Neural crest cell (in vitro differentiated cells): ENCODE data around the gene DCTN2. TPM values are rescaled to one million over a fixed set of nuclear protein-coding genes. Genes with fewer than 3 reads are reported as not detected.

Experiments
- DNase-seq: peaks from one replicate; pipeline ENCODE4 v3.0.0; 2021; ENCODE audit warnings: low read depth, mixed read lengths, low spot score
- H3K27ac Mint-ChIP-seq: one replicate; pipeline ENCODE4 v1.8.0; 2021; ENCODE audit warnings: mild to moderate bottlenecking, mixed read lengths; ENCODE audit not compliant: unreplicated experiment
- H3K27me3 Mint-ChIP-seq: 2 replicates; pipeline ENCODE4 v1.8.0; 2021; ENCODE audit warnings: low read depth, mild to moderate bottlenecking, mixed read lengths
- H3K36me3 Mint-ChIP-seq: 2 replicates; pipeline ENCODE4 v1.8.0; 2021; ENCODE audit warnings: low read depth, mild to moderate bottlenecking, mixed read lengths
- H3K4me1 Mint-ChIP-seq: 2 replicates; pipeline ENCODE4 v1.8.0; 2021; ENCODE audit warnings: mixed read lengths
- H3K4me3 Mint-ChIP-seq: one replicate; pipeline ENCODE4 v1.8.0; 2021; ENCODE audit warnings: mild to moderate bottlenecking, mixed read lengths
- H3K9me3 Mint-ChIP-seq: 2 replicates; pipeline ENCODE4 v1.8.0; 2021; ENCODE audit warnings: mixed read lengths
- CTCF ChIP-seq: fragments of 200-600 bp; sonication (generic); conservative IDR thresholded peaks from 2 replicates; pipeline ENCODE4 v1.5.0; 2021; ENCODE audit warnings: antibody characterized with exemption, mild to moderate bottlenecking
- long read RNA-seq: library from polyadenylated mRNA; unstranded; transcript quantifications from one replicate; pipeline ENCODE4 v2.0.0, GENCODE V29; 2020
- total RNA-seq: library from RNA; stranded (reverse); gene quantifications from 2 replicates; pipeline ENCODE4 v1.2.1, GENCODE V29; 2021

The DCTN2 gene
- total RNA-seq, result 133 and 138 TPM in 2 replicates
- long read RNA-seq, transcript DCTN2-209 (14 exons, 2,061 nt), result major isoform, 469 of 592 reads
- long read RNA-seq, partial matches to known transcripts, result 14 of 592 reads
- long read RNA-seq, other reads (novel, unspliced or antisense), result 106 of 592 reads

GRCh38 chr12:57546438-57547287, at the start of gene DCTN2:
Gene DCTN2, minus strand, starts transcription at chr12:57547192. Its CDS starts 129 bp downstream, at chr12:57547063.
- no peaks in the 10 kb centered on the region for H3K9me3 Mint-ChIP-seq
- TF ChIP-seq CTCF, result peak; percentile 18
- H3K4me1 Mint-ChIP-seq, result peaks cover 29% of the 10 kb centered on the region
- DNase-seq, result peak; percentile 86
- H3K27me3 Mint-ChIP-seq, result peaks cover 45% of the 10 kb centered on the region
- H3K36me3 Mint-ChIP-seq, result no peaks in the 10 kb centered on the region
- H3K27ac Mint-ChIP-seq, result peak within 1 kb of the TSS; percentile 99
- H3K4me3 Mint-ChIP-seq, result peak within 1 kb of the TSS; percentile 99

DNA sequence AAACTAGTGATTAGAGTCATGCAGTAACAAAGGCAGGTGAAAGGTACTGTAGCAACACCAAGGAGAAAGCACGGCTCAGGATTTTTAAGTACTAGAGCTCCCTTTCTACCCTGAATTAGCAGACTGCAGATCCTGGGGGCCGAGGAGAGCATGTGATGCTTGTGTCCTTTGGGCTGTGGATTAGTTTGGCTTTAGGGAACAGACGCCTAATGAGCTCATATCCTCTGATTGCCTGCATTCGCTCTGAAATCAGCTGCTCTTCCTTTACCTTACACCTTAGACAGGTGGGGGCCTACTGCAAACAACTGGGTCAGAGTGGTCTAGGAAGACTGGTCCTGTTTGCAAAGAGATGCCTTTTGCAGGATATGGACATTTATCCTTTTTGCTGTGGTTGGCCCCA, 46.2 kb upstream of the DCTN2 start:
- H3K4me1 Mint-ChIP-seq, result peaks cover 18% of the 10 kb centered on the region
- H3K4me3 Mint-ChIP-seq, result no peak overlapping the region
- no peaks in the 10 kb centered on the region for H3K9me3 Mint-ChIP-seq
- peaks cover 16% of the 10 kb centered on the region for H3K27me3 Mint-ChIP-seq
- no peak for DNase-seq
- TF ChIP-seq CTCF, result no peak
- H3K27ac Mint-ChIP-seq, result no peak overlapping the region
- H3K36me3 Mint-ChIP-seq, result peaks cover 2% of the 10 kb centered on the region

DNA sequence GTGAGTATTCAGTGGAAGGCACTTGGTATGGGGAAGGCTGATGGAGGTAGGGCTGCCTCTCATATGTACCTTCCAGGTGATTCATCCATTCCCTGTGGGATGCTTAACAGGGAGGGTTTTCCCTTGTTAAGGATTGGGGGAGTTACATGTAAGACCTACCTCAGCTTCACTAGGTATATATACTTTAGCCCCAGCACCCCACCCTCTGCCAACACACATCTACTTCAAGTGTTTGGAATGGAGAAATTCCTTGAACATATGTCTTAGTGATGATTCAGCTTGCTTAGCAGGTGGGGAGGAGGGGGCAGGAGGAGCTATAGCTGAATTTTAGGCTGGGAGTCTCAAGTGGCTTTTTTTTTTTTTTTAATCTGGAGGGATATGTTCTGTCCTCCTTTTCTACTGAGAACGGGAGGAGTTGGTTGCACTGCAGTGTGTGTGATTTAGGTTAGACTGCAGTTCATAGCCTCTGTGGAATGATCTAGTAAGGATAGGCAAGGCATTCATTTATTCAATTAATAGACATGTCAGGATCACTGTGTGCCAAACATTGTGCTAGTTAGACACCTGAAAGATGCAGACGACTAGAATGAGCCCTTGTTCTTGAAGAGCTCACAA, 45.7 kb upstream of the DCTN2 start:
- Mint-ChIP-seq H3K4me3 (peak overlapping the region; percentile 93), H3K27ac (no peak overlapping the region), H3K36me3 (peaks cover 2% of the 10 kb centered on the region), H3K4me1 (peaks cover 18% of the 10 kb centered on the region), H3K9me3 (no peaks in the 10 kb centered on the region), H3K27me3 (peaks cover 16% of the 10 kb centered on the region)
- no peak for TF ChIP-seq CTCF
- no peak for DNase-seq

DNA sequence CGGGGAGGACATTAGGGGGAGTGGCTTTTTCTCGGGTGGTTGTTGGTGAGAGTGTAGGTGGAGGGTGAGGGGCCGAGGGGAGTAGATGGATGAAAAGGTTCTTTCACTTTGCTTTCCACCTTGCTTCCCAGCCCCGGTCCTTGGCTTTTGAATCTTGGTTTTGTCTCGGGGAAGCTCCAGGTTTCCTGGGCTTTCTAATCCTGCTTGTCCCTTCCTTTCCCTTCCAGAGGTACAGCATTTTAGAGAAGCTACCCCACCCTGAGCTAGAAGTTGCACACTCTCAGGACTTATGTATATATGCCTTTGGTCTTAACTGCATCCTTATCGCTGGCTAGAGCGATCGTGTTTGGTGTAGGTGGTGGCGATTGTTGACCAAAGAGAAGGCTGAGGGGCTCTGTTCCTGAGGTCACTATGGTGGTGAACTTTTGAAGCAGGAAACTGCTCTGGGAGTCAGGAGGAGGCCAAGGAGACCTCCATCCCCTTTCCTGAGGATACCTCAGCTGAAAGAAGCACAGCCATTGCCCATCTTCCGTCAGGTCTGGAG, 44.9 kb upstream of the DCTN2 start:
- TF ChIP-seq CTCF, result no peak
- H3K36me3 Mint-ChIP-seq, result peaks cover 2% of the 10 kb centered on the region
- peaks cover 18% of the 10 kb centered on the region for H3K4me1 Mint-ChIP-seq
- H3K27me3 Mint-ChIP-seq, result peaks cover 16% of the 10 kb centered on the region
- H3K27ac Mint-ChIP-seq, result no peak overlapping the region
- peak overlapping the region; percentile 93 for H3K4me3 Mint-ChIP-seq
- no peaks in the 10 kb centered on the region for H3K9me3 Mint-ChIP-seq
- DNase-seq, result no peak

DNA sequence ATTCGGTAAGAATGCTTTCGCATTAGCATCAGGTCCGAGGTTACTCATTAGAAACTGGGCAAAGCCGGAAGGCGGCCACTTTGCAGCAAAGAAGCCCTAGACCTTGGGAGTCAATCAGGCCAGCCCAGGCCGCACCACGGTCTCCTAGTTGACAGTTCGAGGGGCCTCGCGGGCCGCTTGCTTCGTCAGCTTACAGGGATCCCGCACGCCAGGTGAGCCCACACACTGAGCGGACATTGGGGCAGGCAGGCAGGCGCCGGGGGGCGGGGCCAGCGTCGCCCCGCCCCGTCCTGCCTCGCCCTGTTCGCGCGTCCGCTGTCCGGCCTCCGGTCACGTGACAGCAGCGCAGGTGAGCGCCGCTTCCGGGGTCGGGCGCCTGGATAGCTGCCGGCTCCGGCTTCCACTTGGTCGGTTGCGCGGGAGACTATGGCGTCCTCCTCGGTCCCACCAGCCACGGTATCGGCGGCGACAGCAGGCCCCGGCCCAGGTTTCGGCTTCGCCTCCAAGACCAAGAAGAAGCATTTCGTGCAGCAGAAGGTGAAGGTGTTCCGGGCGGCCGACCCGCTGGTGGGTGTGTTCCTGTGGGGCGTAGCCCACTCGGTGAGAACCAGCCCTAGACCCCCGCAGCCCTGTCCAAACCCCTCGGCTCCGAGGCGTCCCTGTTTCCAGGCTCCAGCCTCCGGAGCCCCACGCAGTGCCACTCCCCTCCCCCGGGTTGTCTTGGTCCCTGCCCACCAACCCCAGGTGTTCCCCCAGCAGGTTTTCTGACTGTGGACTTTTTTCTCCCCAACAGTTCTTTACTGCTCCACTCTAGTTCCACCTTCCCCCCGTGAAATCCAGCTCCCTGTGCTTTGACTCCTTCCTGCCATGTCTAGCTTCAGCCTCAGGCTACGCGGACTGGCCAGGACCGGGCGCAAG, 44.1 kb upstream of the DCTN2 start, which contains the start of gene PIP4K2C:
PIP4K2C (plus strand) TSS at position 329 of the 918 bp plus-strand sequence; CDS start at position 427, 98 bp downstream.
- no peak for TF ChIP-seq CTCF
- peak within 1 kb of the TSS; percentile 93 for H3K4me3 Mint-ChIP-seq
- no peaks in the 10 kb centered on the region for H3K9me3 Mint-ChIP-seq
- H3K27me3 Mint-ChIP-seq, result peaks cover 16% of the 10 kb centered on the region
- peaks cover 18% of the 10 kb centered on the region for H3K4me1 Mint-ChIP-seq
- DNase-seq, result no peak
- peaks cover 2% of the 10 kb centered on the region for H3K36me3 Mint-ChIP-seq
- H3K27ac Mint-ChIP-seq, result no peak within 1 kb of the TSS
